Loucy (cell line): ENCODE results near the gene RAB14.

Experiments used
- H2AFZ ChIP-seq: fragments of 200-600 bp; sonication (generic); 2 replicates; pipeline ENCODE4 v1.6.0; 2016; ENCODE audit warnings: antibody characterized with exemption, mild to moderate bottlenecking, low read length, moderate library complexity
- H3F3A ChIP-seq: fragments of 200-600 bp; 2 replicates; pipeline ENCODE4 v1.6.0; 2016; ENCODE audit warnings: antibody characterized with exemption, low read depth, mild to moderate bottlenecking
- H3K27me3 ChIP-seq: fragments of 200-600 bp; sonication (generic); 2 replicates; pipeline ENCODE4 v1.6.1; 2014; ENCODE audit warnings: low read length, mild to moderate bottlenecking; ENCODE audit not compliant: insufficient read depth, poor library complexity, severe bottlenecking
- H3K36me3 ChIP-seq: fragments of 200-600 bp; sonication (generic); 2 replicates; pipeline ENCODE4 v1.6.1; 2016; ENCODE audit warnings: low read length; ENCODE audit not compliant: insufficient read depth
- H3K4me1 ChIP-seq: fragments of 200-600 bp; sonication (generic); 2 replicates; pipeline ENCODE4 v1.5.1; 2014; ENCODE audit warnings: low read length, mild to moderate bottlenecking; ENCODE audit not compliant: insufficient read depth, poor library complexity, severe bottlenecking
- H3K4me2 ChIP-seq: fragments of 200-600 bp; sonication (generic); 2 replicates; pipeline ENCODE4 v1.6.0; 2014; ENCODE audit warnings: antibody characterized with exemption, low read length, low read depth, mild to moderate bottlenecking; ENCODE audit not compliant: poor library complexity, severe bottlenecking
- H3K4me3 ChIP-seq: fragments of 200-600 bp; sonication (generic); 2 replicates; pipeline ENCODE4 v1.5.1; 2014; ENCODE audit warnings: low read length, mild to moderate bottlenecking, mixed read lengths; ENCODE audit not compliant: poor library complexity, severe bottlenecking
- H3K79me2 ChIP-seq: fragments of 200-600 bp; sonication (generic); 2 replicates; pipeline ENCODE4 v1.6.1; 2014; ENCODE audit warnings: low read length; ENCODE audit not compliant: insufficient read depth
- H3K9ac ChIP-seq: fragments of 200-600 bp; sonication (generic); 2 replicates; pipeline ENCODE4 v1.6.0; 2014; ENCODE audit warnings: mild to moderate bottlenecking, low read depth, low read length, moderate library complexity; ENCODE audit not compliant: poor library complexity, severe bottlenecking
- H3K9me2 ChIP-seq: fragments of 200-600 bp; sonication (generic); replicated peaks from 2 replicates; pipeline ENCODE4 v1.6.1; 2016; ENCODE audit warnings: low read depth, low read length, mixed read lengths
- H3K9me3 ChIP-seq: fragments of 200-600 bp; sonication (generic); 2 replicates; pipeline ENCODE4 v1.6.1; 2014; ENCODE audit warnings: mild to moderate bottlenecking, antibody characterized with exemption, low read length, low read depth; ENCODE audit not compliant: insufficient read depth
- H4K20me1 ChIP-seq: fragments of 200-600 bp; sonication (generic); 2 replicates; pipeline ENCODE4 v1.6.0; 2014; ENCODE audit warnings: antibody characterized with exemption, low read length, mild to moderate bottlenecking; ENCODE audit not compliant: insufficient read depth, poor library complexity, severe bottlenecking
- EZH2phosphoT487 ChIP-seq: fragments of 200-600 bp; IDR thresholded peaks from 2 replicates; pipeline ENCODE4 v1.6.1; 2018; ENCODE audit warnings: antibody characterized with exemption, mild to moderate bottlenecking, moderate library complexity, borderline replicate concordance
- TF ChIP-seq, protein P1 (sequence below): fragments of 200-600 bp; sonication (generic); conservative IDR thresholded peaks from 2 replicates; pipeline ENCODE4 v1.5.1; 2014; ENCODE audit warnings: mild to moderate bottlenecking, antibody characterized with exemption, low read length

RAB14 gene

DNA sequence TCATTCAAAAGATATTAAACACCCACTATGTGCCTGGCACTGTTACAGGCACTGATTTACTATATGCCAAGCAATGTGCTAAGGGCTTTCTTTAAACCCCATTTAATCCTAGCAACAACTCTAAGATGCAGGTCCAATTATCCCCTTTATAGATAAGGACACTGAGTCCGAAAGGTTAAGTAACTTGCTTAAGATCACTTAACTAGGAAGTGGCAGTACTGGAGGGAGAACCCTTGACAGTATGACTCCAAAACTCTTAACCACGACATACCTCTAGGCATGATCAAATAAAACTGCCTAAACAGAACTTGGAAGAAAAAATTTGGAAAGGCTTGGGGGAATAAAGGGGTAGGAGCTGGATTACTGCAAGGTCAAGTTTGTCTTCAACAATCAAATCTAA is 1.7 kb downstream of the RAB14 start:
- H3K9me3 ChIP-seq = no peaks in the 10 kb centered on the region
- no peak overlapping the region for H2AFZ ChIP-seq
- H3F3A ChIP-seq = 0 out of 2 replicates have a peak, but pooled peaks cover 4% of the 10 kb centered on the region
- H4K20me1 ChIP-seq = peaks cover 66% of the 10 kb centered on the region
- H3K4me2 ChIP-seq = peak overlapping the region; percentile 99
- H3K36me3 ChIP-seq = no peaks in the 10 kb centered on the region
- no peaks in the 10 kb centered on the region for H3K9me2 ChIP-seq
- no peak for TF ChIP-seq EZH2phosphoT487
- TF ChIP-seq, protein P1, sequence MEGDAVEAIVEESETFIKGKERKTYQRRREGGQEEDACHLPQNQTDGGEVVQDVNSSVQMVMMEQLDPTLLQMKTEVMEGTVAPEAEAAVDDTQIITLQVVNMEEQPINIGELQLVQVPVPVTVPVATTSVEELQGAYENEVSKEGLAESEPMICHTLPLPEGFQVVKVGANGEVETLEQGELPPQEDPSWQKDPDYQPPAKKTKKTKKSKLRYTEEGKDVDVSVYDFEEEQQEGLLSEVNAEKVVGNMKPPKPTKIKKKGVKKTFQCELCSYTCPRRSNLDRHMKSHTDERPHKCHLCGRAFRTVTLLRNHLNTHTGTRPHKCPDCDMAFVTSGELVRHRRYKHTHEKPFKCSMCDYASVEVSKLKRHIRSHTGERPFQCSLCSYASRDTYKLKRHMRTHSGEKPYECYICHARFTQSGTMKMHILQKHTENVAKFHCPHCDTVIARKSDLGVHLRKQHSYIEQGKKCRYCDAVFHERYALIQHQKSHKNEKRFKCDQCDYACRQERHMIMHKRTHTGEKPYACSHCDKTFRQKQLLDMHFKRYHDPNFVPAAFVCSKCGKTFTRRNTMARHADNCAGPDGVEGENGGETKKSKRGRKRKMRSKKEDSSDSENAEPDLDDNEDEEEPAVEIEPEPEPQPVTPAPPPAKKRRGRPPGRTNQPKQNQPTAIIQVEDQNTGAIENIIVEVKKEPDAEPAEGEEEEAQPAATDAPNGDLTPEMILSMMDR = no peak
- H3K79me2 ChIP-seq = peaks cover 71% of the 10 kb centered on the region
- peak overlapping the region; percentile 94 for H3K4me3 ChIP-seq
- H3K4me1 ChIP-seq = peaks cover 62% of the 10 kb centered on the region
- H3K9ac ChIP-seq = peak overlapping the region; percentile 89
- H3K27me3 ChIP-seq = no peaks in the 10 kb centered on the region

DNA sequence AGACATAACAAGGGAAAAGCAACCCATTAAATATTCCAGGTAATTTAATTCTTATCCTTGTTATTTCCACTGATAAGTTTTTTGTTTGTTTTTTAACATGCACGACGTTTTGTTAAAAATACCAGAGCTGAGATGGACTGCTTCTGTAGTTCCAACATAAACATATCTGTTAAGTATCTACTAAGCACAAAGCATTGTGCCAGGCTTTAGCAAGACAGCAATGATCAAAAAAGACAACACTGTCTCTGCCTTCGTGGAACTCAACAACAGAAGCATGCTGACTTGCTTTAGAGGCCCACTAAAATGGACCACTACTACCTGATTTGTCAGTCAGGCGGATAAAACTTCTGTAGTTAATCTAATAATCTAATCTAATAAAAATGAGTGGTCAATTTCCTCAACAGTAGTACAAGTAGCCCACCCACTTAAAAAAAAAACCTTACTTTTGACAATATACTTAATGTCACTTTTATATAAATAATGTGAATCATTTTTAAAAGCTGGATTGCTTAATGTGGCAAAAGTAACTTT is 3.1 kb downstream of the RAB14 start:
- Histone ChIP-seq H3K4me3 (peak overlapping the region; percentile 94), H3K9me2 (no peaks in the 10 kb centered on the region), H3K27me3 (no peaks in the 10 kb centered on the region), H3K9ac (peak overlapping the region; percentile 89), H2AFZ (no peak overlapping the region), H4K20me1 (peaks cover 80% of the 10 kb centered on the region), H3K4me1 (peaks cover 70% of the 10 kb centered on the region), H3K4me2 (peak overlapping the region; percentile 99), H3F3A (0 out of 2 replicates have a peak, but pooled peaks cover 4% of the 10 kb centered on the region), H3K36me3 (no peaks in the 10 kb centered on the region), H3K79me2 (peaks cover 84% of the 10 kb centered on the region), H3K9me3 (no peaks in the 10 kb centered on the region)
- TF ChIP-seq, protein P1 = no peak

DNA sequence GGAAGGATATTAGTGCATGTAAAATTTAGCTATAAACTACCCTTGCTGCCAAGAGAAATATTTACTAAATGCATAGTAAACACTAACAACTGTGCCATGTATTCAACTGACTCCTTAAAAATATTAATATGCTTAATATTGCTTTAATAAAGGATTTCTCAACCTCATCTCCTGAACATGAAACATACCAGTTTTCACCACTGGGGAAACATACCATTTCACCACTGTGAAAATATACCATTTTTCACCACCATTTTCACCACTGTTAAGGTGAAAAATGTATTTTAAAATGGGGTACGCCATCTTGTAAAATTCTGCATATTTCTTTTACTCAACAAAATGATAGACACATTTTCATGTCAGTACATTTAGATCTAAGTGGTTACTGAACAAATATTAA is 4.5 kb downstream of the RAB14 start:
- Histone ChIP-seq H3K4me3 (peak overlapping the region; percentile 94), H3K9me3 (no peaks in the 10 kb centered on the region), H3F3A (0 out of 2 replicates have a peak, but pooled peaks cover 4% of the 10 kb centered on the region), H3K27me3 (no peaks in the 10 kb centered on the region), H4K20me1 (peaks cover 94% of the 10 kb centered on the region), H3K79me2 (peaks cover 95% of the 10 kb centered on the region), H3K9me2 (no peaks in the 10 kb centered on the region), H2AFZ (no peak overlapping the region), H3K4me1 (peaks cover 77% of the 10 kb centered on the region), H3K4me2 (peak overlapping the region; percentile 99), H3K36me3 (no peaks in the 10 kb centered on the region), H3K9ac (peak overlapping the region; percentile 89)
- TF ChIP-seq, protein P1 = peak; percentile 38
- no peak for TF ChIP-seq EZH2phosphoT487
